Heart right ventricle (tissue), 16 donors: Measurements from ENCODE around the gene KCTD12. TPM values are rescaled to one million over a fixed set of nuclear protein-coding genes. Genes with fewer than 3 reads are reported as not detected.

Experiments used
- ATAC-seq, 8 donors: fragments of 200-7000 bp; cut with Tn5 transposase; one replicate each; pipeline ENCODE4 v1.9.1; 2020; ENCODE audit warnings: mild to moderate bottlenecking in 8 of 8, moderate library complexity in 8 of 8, moderate number of reproducible peaks in 1 of 8
- DNase-seq, 2 donors: peaks; one replicate each; pipeline ENCODE4 v3.0.0-alpha.2; 2020
- H3K27ac ChIP-seq, 10 donors: fragments of 200-600 bp; sonication (generic) in 2 of 10; one replicate each; pipeline versions ENCODE4 v1.5.0 to v1.8.0; 2020 to 2022; ENCODE audit warnings: mild to moderate bottlenecking in 3 of 10
- H3K27me3 ChIP-seq, 7 donors: fragments of 200-600 bp; one replicate each; pipeline ENCODE4 v1.8.0; 2021 to 2022; ENCODE audit warnings: mild to moderate bottlenecking in 2 of 7
- H3K36me3 ChIP-seq, 9 donors: fragments of 200-600 bp; sonication (generic) in 1 of 9; one replicate each; pipeline versions ENCODE4 v1.5.0 to v1.8.0; 2020 to 2022; ENCODE audit warnings: mild to moderate bottlenecking in 2 of 9
- H3K4me1 ChIP-seq, 9 donors: fragments of 200-600 bp; sonication (generic) in 1 of 9; one replicate each; pipeline versions ENCODE4 v1.5.0 to v1.8.0; 2020 to 2022; ENCODE audit warnings: mild to moderate bottlenecking in 4 of 9
- H3K4me3 ChIP-seq, 10 donors: fragments of 200-600 bp; sonication (generic) in 2 of 10; one replicate each; pipeline versions ENCODE4 v1.5.0 to v1.8.0; 2020 to 2022; ENCODE audit warnings: mild to moderate bottlenecking in 7 of 10, moderate library complexity in 2 of 10
- H3K9me3 ChIP-seq, 11 donors: fragments of 200-600 bp in 10 of 11; sonication (generic) in 2 of 11; one replicate each; pipeline versions ENCODE4 v1.5.0 to v1.8.0; 2013 to 2022; ENCODE audit warnings: mild to moderate bottlenecking in 2 of 11, control low read depth in 1 of 11, moderate library complexity in 1 of 11
- CTCF ChIP-seq, 9 donors: fragments of 200-600 bp; sonication (generic) in 2 of 9; IDR thresholded peaks; one replicate each; pipeline versions ENCODE4 v1.5.0 to v1.8.0; 2021 to 2022; ENCODE audit warnings: antibody characterized with exemption in 9 of 9, mild to moderate bottlenecking in 5 of 9, moderate library complexity in 1 of 9
- WGBS, 2 donors: extraction: QIAGEN DNeasy Blood & Tissue Kit; methylation state at CpG; one replicate each; pipeline ENCODE4 v1.1.7; 2013; ENCODE audit warnings: inconsistent platforms in 1 of 2; 5-methylcytosine and 5-hydroxymethylcytosine counted together
- intact Hi-C, 10 donors: fragments of 100-400 bp; cut with DNase I; formaldehyde crosslinking; loops; one replicate each; pipeline versions ENCODE4 v1.11.1 to v1.14.2; 2022
- polyA plus RNA-seq, 2 donors: library from polyadenylated mRNA; stranded (reverse); fragments of 200-250 nt; gene quantifications; one replicate each; pipeline ENCODE4 v1.2.3, GENCODE V29; 2013
- total RNA-seq, 10 donors: library from RNA; stranded (reverse); fragmentation: NEBNext Ultra II Directional in 3 of 10; extraction: Animal tissue kit (Norgen Biotek cat#: 25700) in 3 of 10; gene quantifications; one replicate each; pipeline versions ENCODE4 v1.2.1 to v1.2.4, GENCODE V29; 2021 to 2023
- donor health status: Arrhythmogenic right ventricular cardiomyopathy.
- donor health status: ischemic (EF 13 %, LVEDD 7.1; RV severe dilation, severe dysfunction).
- donor health status: healthy with polysubstance abuse.
- donor health status: DM: no; HTN: yes; CAD: no.
- donor health status: DM: no; HTN: no; CAD: no.
- donor health status: ischemic (EF 25% LVEDD 6.9; RV normal size, moderate dysfunction).
- donor health status: ischemic (EF 25% LVEDD 5.7; RV mildly dilated, moderate dysfunction).
- donor health status: healthy.
- donor health status: DM: yes; HTN: yes; CAD: no.
- donor health status: Ischemic cardiomyopathy.
- donor health status: ischemic (EF 35%, LVEDD 5.7; RV mildly dilated, moderate dysfunction).
- donor health status: nonischemic (EF 11% LVEDD 7.7; RV severe dilation, severe dysfunction).
- donor health status: DM: yes; HTN: yes; CAD: no.
- donor health status: PGD.
- donor health status: ischemic (EF 29% LVEDD 5.4; RV normal size, mild dysfunction).
- donor health status: nonischemic (EF 23%, LVEDD 6.1; RV moderate dilation, normal function).

Gene KCTD12
- total and polyA plus RNA-seq, 12 donors: 12.4 to 56.5 (median 32.4) TPM

GRCh38 chr13:76853481-76853880, 32.7 kb downstream of the KCTD12 start:
- no peak for ATAC-seq

GRCh38 chr13:76852986-76853385, 33.2 kb downstream of the KCTD12 start:
- no peak overlapping the region for H3K27ac ChIP-seq
- TF ChIP-seq CTCF (IDR thresholded peaks at IDR 0.05): no peak
- no peak overlapping the region for H3K4me3 ChIP-seq
- H3K4me1 ChIP-seq: peaks cover 0 to 23% (median 0%) of the 10 kb centered on the region in 9 donors
- H3K9me3 ChIP-seq: no peaks in the 10 kb centered on the region
- no peaks in the 10 kb centered on the region for H3K36me3 ChIP-seq
- no peak for ATAC-seq
- intact Hi-C loops: no loop called here
- WGBS, 2 donors: 79 to 87% methylated on average over 2 of the region's 2 CpGs
- H3K27me3 ChIP-seq: no peaks in the 10 kb centered on the region
- DNase-seq: no peak

More at GRCh38 chr13:76853481-76853880, 32.7 kb downstream of the KCTD12 start:
- Histone ChIP-seq H3K27ac (no peak overlapping the region), H3K4me1 (peaks cover 0 to 20% (median 0%) of the 10 kb centered on the region in 9 donors), H3K36me3 (no peaks in the 10 kb centered on the region), H3K9me3 (no peaks in the 10 kb centered on the region), H3K27me3 (no peaks in the 10 kb centered on the region), H3K4me3 (no peak overlapping the region)
- TF ChIP-seq CTCF (IDR thresholded peaks at IDR 0.05): no peak
- 81 to 94% methylated on average over 1 of the region's 1 CpG for WGBS, 2 donors
- no peak for DNase-seq
- intact Hi-C loops: no loop called here

- 94 to 98% methylated on average over 4 of the region's 4 CpGs for WGBS, 2 donors
- Histone ChIP-seq H3K36me3 (no peaks in the 10 kb centered on the region), H3K9me3 (no peaks in the 10 kb centered on the region), H3K27me3 (no peaks in the 10 kb centered on the region), H3K4me3 (no peak overlapping the region), H3K4me1 (peaks cover 0 to 23% (median 0%) of the 10 kb centered on the region in 9 donors), H3K27ac (no peak overlapping the region)
- DNase-seq (no peak), ATAC-seq (no peak)
- no peak for TF ChIP-seq CTCF (IDR thresholded peaks at IDR 0.05)
- intact Hi-C loops: no loop called here
Measured at GRCh38 chr13:76851961-76852360, 34.2 kb downstream of the KCTD12 start.

GRCh38 chr13:76849493-76849892, 36.7 kb downstream of the KCTD12 start:
- no peak for TF ChIP-seq CTCF (IDR thresholded peaks at IDR 0.05)
- DNase-seq: no peak
- Histone ChIP-seq H3K9me3 (no peaks in the 10 kb centered on the region), H3K27ac (no peak overlapping the region), H3K4me3 (no peak overlapping the region), H3K27me3 (no peaks in the 10 kb centered on the region), H3K4me1 (peaks cover 0 to 19% (median 0%) of the 10 kb centered on the region in 9 donors), H3K36me3 (no peaks in the 10 kb centered on the region)
- no peak for ATAC-seq
- 96 to 98% methylated on average over 6 of the region's 6 CpGs for WGBS, 2 donors
- intact Hi-C loops: no loop called here
